ENCODE results near the gene PRND. TPM values are rescaled to one million over a fixed set of nuclear protein-coding genes. Genes with fewer than 3 reads are reported as not detected.

Gene PRND
- total and polyA plus RNA-seq, 2 of the 8 experiments (the other 6 are each of a cell fraction or from before 2014, with no cell fraction given), result 0.09 to 0.11 TPM

GRCh38 chr20:4740774-4741431, 19.2 kb downstream of the PRND start:
- H4K91ac ChIP-seq (replicated peaks; ENCODE audit: insufficient read length, low read length), result no peak overlapping the region
- H4K5ac ChIP-seq (ENCODE audit: insufficient read length, low read depth, low read length), result no peak overlapping the region
- H4K8ac ChIP-seq (ENCODE audit: extremely low read depth, insufficient read depth, low read length), result no peak overlapping the region
- no peak overlapping the region for H3K4me3 ChIP-seq (ENCODE audit: extremely low read depth in 1 of 4, insufficient read depth in 2 of 4, low read depth in 3 of 4, low read length in 4 of 4)
- H3K9ac ChIP-seq (replicated peaks in 1 of 4; ENCODE audit: extremely low read depth in 1 of 4, low read depth in 3 of 4, low read length in 3 of 4), result no peak overlapping the region
- no peak overlapping the region for H3K56ac ChIP-seq (replicated peaks; ENCODE audit: insufficient read length, low read depth, low read length)
- ChIA-PET POLR2A (ENCODE audit: partially characterized antibody) (interaction anchor here (0.7 kb wide), 1 partner anchor 84 kb away, joined by 3 read pairs; no protein-coding TSS in a partner anchor), CTCF (ENCODE audit: partially characterized antibody) (interaction anchor here (0.6 to 2.8 kb wide), 48 partner anchors 8 to 399 kb away, joined by 3 to 16 read pairs (median 4); partner anchors contain the start of gene PRND)
- H3K23ac ChIP-seq (ENCODE audit: insufficient read length), result no peak overlapping the region
- H3K18ac ChIP-seq (ENCODE audit: extremely low read depth, low read length), result no peak overlapping the region
- DNase-seq (ENCODE audit: low read depth in 1 of 2, low spot score in 2 of 2), result peak; percentile 58 to 90
- no peak overlapping the region for H3K14ac ChIP-seq (ENCODE audit: insufficient read length)
- H3K9me3 ChIP-seq (ENCODE audit: insufficient read depth in 2 of 2, low read depth in 1 of 2, low read length in 1 of 2), result no peaks in the 10 kb centered on the region
- no peak overlapping the region for H3K4me2 ChIP-seq (ENCODE audit: insufficient read depth in 1 of 2, low read depth in 2 of 2, low read length in 2 of 2)
- H2BK15ac ChIP-seq (ENCODE audit: low read length), result no peak overlapping the region
- 56% methylated on average over 10 of the region's 10 CpGs; no CpG with 5 or more reads in 1 of the 2 experiments for WGBS, 2 experiments (ENCODE audit: extremely low coverage in 1 of 2, insufficient coverage in 1 of 2, insufficient read length in 1 of 2, insufficient replicate concordance in 2 of 2, low coverage in 1 of 2, low lambda C conversion rate in 2 of 2, missing lambda C conversion rate in 1 of 2)
- no peaks in the 10 kb centered on the region for H3K4me1 ChIP-seq (replicated peaks in 1 of 4; ENCODE audit: control insufficient read depth in 3 of 4, insufficient read depth in 4 of 4, low read length in 3 of 4)
- no peaks in the 10 kb centered on the region for H3K27me3 ChIP-seq (replicated peaks in 1 of 4; ENCODE audit: control insufficient read depth in 3 of 4, extremely low read depth in 1 of 4, insufficient read depth in 3 of 4, low read length in 3 of 4)
- no peaks in the 10 kb centered on the region for H4K20me1 ChIP-seq (replicated peaks in 1 of 2; ENCODE audit: control insufficient read depth in 1 of 2, insufficient read depth in 2 of 2, low read length in 2 of 2)
- H2BK20ac ChIP-seq (ENCODE audit: low read length), result no peak overlapping the region
- H3K36me3 ChIP-seq (ENCODE audit: control insufficient read depth in 2 of 4, insufficient read depth in 4 of 4, low read length in 3 of 4), result no peaks in the 10 kb centered on the region
- no peak overlapping the region for H2AK5ac ChIP-seq (ENCODE audit: low read depth, low read length)
- no peaks in the 10 kb centered on the region for H3K79me2 ChIP-seq (ENCODE audit: control insufficient read depth in 1 of 2, insufficient read depth in 2 of 2, low read length in 2 of 2)
- no peaks in the 10 kb centered on the region for H3K79me1 ChIP-seq (ENCODE audit: low read depth, low read length)
- H2BK120ac ChIP-seq (replicated peaks; ENCODE audit: low read depth, low read length), result no peak overlapping the region
- no peaks in the 10 kb centered on the region for H3K23me2 ChIP-seq (ENCODE audit: low read depth, low read length)
- no peak overlapping the region for H3K27ac ChIP-seq (ENCODE audit: low read depth, low read length)
- H2BK12ac ChIP-seq (ENCODE audit: low read depth, low read length), result no peak overlapping the region
- H3K4ac ChIP-seq (replicated peaks; ENCODE audit: insufficient read length, low read depth, low read length), result no peak overlapping the region
- peak; percentile 68 for FAIRE-seq
- TF ChIP-seq RAD21 (IDR thresholded peaks at IDR 0.05 in 1 of 2, conservative IDR thresholded peaks at IDR 0.05 in 1 of 2; ENCODE audit: low read depth in 2 of 2, low read length in 2 of 2) (peak; percentile 57 to 66), ATF3 (IDR thresholded peaks at IDR 0.05; ENCODE audit: insufficient read depth, low read depth, low read length) (no peak), RBBP5 (IDR thresholded peaks at IDR 0.05; ENCODE audit: borderline replicate concordance, low read depth, low read length) (no peak), MAX (IDR thresholded peaks at IDR 0.05) (no peak), CTCF (IDR thresholded peaks at IDR 0.05; ENCODE audit: control extremely low read depth in 1 of 3, insufficient read depth in 1 of 3, low read depth in 1 of 3, low read length in 3 of 3) (peak; percentile 48 to 90 (median 63)), HDAC2 (IDR thresholded peaks at IDR 0.05; ENCODE audit: borderline replicate concordance in 1 of 2, low read depth in 2 of 2, low read length in 2 of 2) (no peak), EP300 (IDR thresholded peaks at IDR 0.05; ENCODE audit: borderline replicate concordance in 1 of 2, low read depth in 2 of 2, low read length in 2 of 2) (no peak)
- H2AFZ ChIP-seq (ENCODE audit: low read length), result no peak overlapping the region
- no peak overlapping the region for H2BK5ac ChIP-seq (ENCODE audit: low read depth, low read length)
